CD4-positive, alpha-beta memory T cell (primary cell): Measurements from ENCODE around the gene GUCD1. TPM values are rescaled to one million over a fixed set of nuclear protein-coding genes. Genes with fewer than 3 reads are reported as not detected.
"Not testable (repeated sequence)": the region's sequence is repeated elsewhere in the genome, so short reads cannot be mapped to it uniquely, and the experiment has no call there.

Experiments
- CTCF ChIA-PET: fragments of 350-600 bp; sonication (Branson Sonifier 250); formaldehyde crosslinking; loops from one replicate; lab custom pipeline; 2021; ENCODE audit warnings: inconsistent platforms; ENCODE audit not compliant: partially characterized antibody; lab: Charles Lee
- POLR2A ChIA-PET: fragments of 350-600 bp; sonication (Branson Sonifier 250); formaldehyde crosslinking; loops from one replicate; lab custom pipeline; 2021; ENCODE audit not compliant: partially characterized antibody; lab: Charles Lee
- DNase-seq, 5 donors: peaks; one replicate each; pipeline versions ENCODE4 v3.0.0 to v3.0.0-alpha.2; 2020 to 2022; ENCODE audit warnings: mixed read lengths in 1 of 5
- H3K27ac ChIP-seq: one replicate; pipeline ENCODE4 v1.7.0; 2013; ENCODE audit warnings: low read depth, low read length
- H3K27me3 ChIP-seq: 2 replicates; pipeline ENCODE4 v1.7.0; 2013; ENCODE audit warnings: mild to moderate bottlenecking, low read length, moderate library complexity; ENCODE audit not compliant: insufficient read depth
- H3K36me3 ChIP-seq: 2 replicates; pipeline ENCODE4 v1.7.0; 2013; ENCODE audit warnings: mild to moderate bottlenecking, low read length, moderate library complexity; ENCODE audit not compliant: insufficient read depth
- H3K4me1 ChIP-seq: 2 replicates; pipeline ENCODE4 v1.7.0; 2013; ENCODE audit warnings: mild to moderate bottlenecking, low read length, moderate library complexity; ENCODE audit not compliant: insufficient read depth
- H3K4me3 ChIP-seq, 2 donors: one replicate each; pipeline ENCODE4 v1.7.0; 2013; ENCODE audit warnings: low read length in 2 of 2, mild to moderate bottlenecking in 1 of 2
- H3K9me3 ChIP-seq, 2 donors: one replicate each; pipeline ENCODE4 v1.7.0; 2013; ENCODE audit warnings: low read length in 2 of 2, control low read depth in 1 of 2; ENCODE audit not compliant: control insufficient read depth in 1 of 2
- H3K27ac Mint-ChIP-seq, 7 donors: one replicate each; pipeline ENCODE4 v1.8.0; 2020 to 2021; ENCODE audit warnings: mixed read lengths in 7 of 7, mild to moderate bottlenecking in 6 of 7, inconsistent platforms in 3 of 7, moderate library complexity in 3 of 7
- H3K27me3 Mint-ChIP-seq, 2 donors: one replicate each; pipeline ENCODE4 v1.8.0; 2020 to 2021; ENCODE audit warnings: mixed read lengths in 2 of 2
- H3K36me3 Mint-ChIP-seq, 2 donors: one replicate each; pipeline ENCODE4 v1.8.0; 2020 to 2021; ENCODE audit warnings: mixed read lengths in 2 of 2, inconsistent platforms in 1 of 2, mild to moderate bottlenecking in 1 of 2
- H3K4me1 Mint-ChIP-seq, 4 donors: one replicate each; pipeline ENCODE4 v1.8.0; 2020 to 2021; ENCODE audit warnings: mixed read lengths in 4 of 4, mild to moderate bottlenecking in 1 of 4
- H3K4me3 Mint-ChIP-seq, 8 donors: one replicate each; pipeline ENCODE4 v1.8.0; 2020 to 2021; ENCODE audit warnings: mixed read lengths in 8 of 8, mild to moderate bottlenecking in 7 of 8, moderate library complexity in 6 of 8, inconsistent platforms in 3 of 8
- H3K9me3 Mint-ChIP-seq, 8 donors: one replicate each; pipeline ENCODE4 v1.8.0; 2020 to 2021; ENCODE audit warnings: mixed read lengths in 8 of 8, mild to moderate bottlenecking in 5 of 8, inconsistent platforms in 3 of 8, moderate library complexity in 1 of 8
- intact Hi-C: fragments of 100-400 bp; cut with micrococcal nuclease; formaldehyde crosslinking; loops from one replicate; pipeline ENCODE4 v1.15.1; 2023
- polyA plus RNA-seq, 2 donors: library from polyadenylated mRNA; unstranded; fragments of 300-500 nt; fragmentation: Illumina TruSeq; gene quantifications; one replicate each; pipeline ENCODE4 v1.2.3, GENCODE V29; 2021
- total RNA-seq, 2 experiments: library from RNA; stranded (reverse); gene quantifications; one replicate each; pipeline ENCODE4 v1.2.3, GENCODE V29; 2021

The GUCD1 gene
- total and polyA plus RNA-seq, 4 experiments from 2014 or later: 44.2 to 65.5 (median 56.1) TPM

DNA sequence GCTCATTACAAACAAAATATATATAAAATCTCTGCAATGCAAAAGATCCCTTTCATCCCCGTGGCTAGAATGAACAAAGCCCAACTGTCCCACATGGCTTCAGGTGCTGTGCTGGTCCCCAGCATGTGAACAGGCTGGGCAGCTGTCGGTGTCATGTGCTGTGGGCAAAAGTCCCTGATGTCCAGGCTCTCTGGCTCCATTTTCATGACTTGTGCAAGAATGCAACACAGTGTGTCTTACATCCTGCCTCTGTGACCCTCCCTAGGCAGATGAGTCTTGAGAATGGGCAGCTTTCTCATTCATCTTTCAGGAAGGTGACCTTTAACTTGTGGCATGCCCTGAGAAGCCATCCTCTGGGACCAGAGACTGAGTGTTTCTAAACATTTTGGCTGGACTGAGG lies 14.5 kb downstream of the GUCD1 start:
- H3K27me3 ChIP-seq: no peaks in the 10 kb centered on the region
- peaks cover 22 to 53% of the 10 kb centered on the region in 2 donors for H3K36me3 Mint-ChIP-seq
- no peak overlapping the region for H3K27ac ChIP-seq
- ChIA-PET CTCF (interaction anchor here (1.2 kb wide), 1 partner anchor 14 kb away, joined by 3 read pairs; no protein-coding TSS in a partner anchor), POLR2A (no interaction called here)
- H3K36me3 ChIP-seq: peaks cover 44% of the 10 kb centered on the region
- no peak overlapping the region for H3K4me3 ChIP-seq
- intact Hi-C loops: no loop called here
- no peaks in the 10 kb centered on the region for H3K27me3 Mint-ChIP-seq
- H3K9me3 ChIP-seq: no peaks in the 10 kb centered on the region
- no peaks in the 10 kb centered on the region for H3K4me1 ChIP-seq
- H3K4me1 Mint-ChIP-seq: no peaks in the 10 kb centered on the region
- no peaks in the 10 kb centered on the region for H3K9me3 Mint-ChIP-seq
- H3K4me3 Mint-ChIP-seq: no peak overlapping the region
- no peak for DNase-seq
- H3K27ac Mint-ChIP-seq: no peak overlapping the region

GRCh38 chr22:24536089-24536488 lies 18.8 kb downstream of the GUCD1 start:
- H3K4me3 Mint-ChIP-seq: no peak overlapping the region
- H3K4me1 Mint-ChIP-seq: no peaks in the 10 kb centered on the region
- peaks cover 7% of the 10 kb centered on the region for H3K36me3 ChIP-seq
- H3K4me3 ChIP-seq: no peak overlapping the region
- CTCF ChIA-PET: interaction anchor here (1.4 kb wide), 1 partner anchor 10 kb away, joined by 5 read pairs; no protein-coding TSS in a partner anchor
- no peak overlapping the region for H3K27ac Mint-ChIP-seq
- no peaks in the 10 kb centered on the region for H3K9me3 ChIP-seq
- DNase-seq: no peak
- intact Hi-C loops: no loop called here
- H3K27me3 ChIP-seq: no peaks in the 10 kb centered on the region
- H3K9me3 Mint-ChIP-seq: no peaks in the 10 kb centered on the region
- H3K27me3 Mint-ChIP-seq: no peaks in the 10 kb centered on the region
- POLR2A ChIA-PET: interaction anchor here (0.6 kb wide), 1 partner anchor 19 kb away, joined by 3 read pairs; the partner anchor contains the start of gene GUCD1
- H3K36me3 Mint-ChIP-seq: peaks cover 10 to 17% of the 10 kb centered on the region in 2 donors
- H3K27ac ChIP-seq: no peak overlapping the region
- no peaks in the 10 kb centered on the region for H3K4me1 ChIP-seq

DNA sequence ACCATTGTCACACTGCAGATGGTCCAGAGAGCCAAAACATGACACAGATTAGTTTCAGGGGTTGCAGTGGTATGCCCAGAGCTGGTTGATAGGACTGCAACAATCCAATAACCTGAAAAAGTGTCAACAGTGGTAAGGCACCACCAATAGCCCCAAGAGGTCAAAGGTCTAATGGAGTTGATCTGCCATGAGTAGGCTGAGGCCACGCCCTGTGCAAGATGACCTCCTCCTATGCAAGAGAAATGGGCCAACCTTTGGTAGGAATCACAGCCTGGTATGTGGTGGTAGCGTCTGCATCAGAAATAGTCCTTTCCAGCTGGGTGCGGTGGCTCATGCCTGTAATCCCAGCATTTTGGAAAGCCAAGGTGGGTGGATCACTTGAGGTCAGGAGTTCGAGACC lies 19.6 kb downstream of the GUCD1 start:
- no peak overlapping the region for H3K27ac ChIP-seq
- no peaks in the 10 kb centered on the region for H3K9me3 ChIP-seq
- Mint-ChIP-seq H3K27ac (no peak overlapping the region), H3K27me3 (no peaks in the 10 kb centered on the region), H3K9me3 (no peaks in the 10 kb centered on the region), H3K36me3 (peaks cover 4 to 10% of the 10 kb centered on the region in 2 donors), H3K4me3 (no peak overlapping the region), H3K4me1 (no peaks in the 10 kb centered on the region)
- intact Hi-C loops: no loop called here
- CTCF ChIA-PET: no interaction called here
- no peaks in the 10 kb centered on the region for H3K4me1 ChIP-seq
- no peaks in the 10 kb centered on the region for H3K36me3 ChIP-seq
- POLR2A ChIA-PET: no interaction called here
- DNase-seq: no peak
- H3K27me3 ChIP-seq: no peaks in the 10 kb centered on the region
- no peak overlapping the region for H3K4me3 ChIP-seq

GRCh38 chr22:24532075-24532474 lies 22.9 kb downstream of the GUCD1 start:
- Mint-ChIP-seq H3K36me3 (no peaks in the 10 kb centered on the region), H3K9me3 (no peaks in the 10 kb centered on the region), H3K4me3 (no peak overlapping the region), H3K27me3 (no peaks in the 10 kb centered on the region), H3K4me1 (no peaks in the 10 kb centered on the region), H3K27ac (no peak overlapping the region)
- intact Hi-C loops: no loop called here
- no peak for DNase-seq
- POLR2A ChIA-PET: no interaction called here
- no peaks in the 10 kb centered on the region for H3K27me3 ChIP-seq
- CTCF ChIA-PET: no interaction called here
- no peaks in the 10 kb centered on the region for H3K4me1 ChIP-seq
- no peak overlapping the region for H3K4me3 ChIP-seq
- no peaks in the 10 kb centered on the region for H3K36me3 ChIP-seq
- H3K27ac ChIP-seq: no peak overlapping the region
- H3K9me3 ChIP-seq: no peaks in the 10 kb centered on the region

DNA sequence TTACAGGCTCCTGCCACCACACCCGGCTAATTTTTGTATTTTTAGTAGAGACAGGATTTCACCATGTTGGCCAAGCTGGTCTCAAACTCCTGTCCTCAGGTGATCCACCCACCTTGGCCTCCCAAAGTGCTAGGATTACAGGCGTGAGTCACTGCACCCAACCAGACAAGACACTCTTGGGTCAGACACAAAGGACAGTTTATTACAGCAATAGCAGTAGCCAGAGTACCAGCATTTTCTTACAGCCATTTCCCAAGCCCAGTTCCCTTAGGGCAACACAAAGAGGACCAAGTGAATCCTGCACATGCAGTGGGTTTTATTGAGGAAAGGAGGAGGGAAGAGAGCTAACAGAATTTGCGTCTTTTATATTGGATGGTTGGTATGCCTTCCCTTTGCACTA lies 24.0 kb downstream of the GUCD1 start:
- H3K27ac Mint-ChIP-seq, POLR2A ChIA-PET: not testable (repeated sequence)
- CTCF ChIA-PET: interaction anchor here (2.0 kb wide), 1 partner anchor 109 kb away, joined by 7 read pairs; no protein-coding TSS in a partner anchor

DNA sequence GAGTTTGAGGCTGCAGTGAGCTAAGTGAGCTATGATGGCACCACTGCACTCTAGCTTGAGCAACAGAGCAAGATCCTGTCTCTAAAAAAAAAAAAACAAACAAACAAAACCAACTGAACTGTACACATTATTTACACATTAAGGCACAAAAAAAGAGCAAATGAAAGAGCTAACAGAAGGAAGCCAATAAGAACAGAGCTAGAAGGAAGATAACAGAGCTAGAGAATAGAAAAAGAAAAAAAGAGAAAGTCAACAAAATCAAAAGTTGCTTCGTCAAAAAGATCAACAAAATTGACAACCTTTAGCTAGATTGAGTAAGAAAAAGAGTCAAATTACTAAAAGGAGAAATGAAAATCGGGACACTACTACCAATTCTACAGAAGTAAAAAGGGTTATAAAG lies 25.0 kb downstream of the GUCD1 start:
- CTCF ChIA-PET: interaction anchor here (1.0 to 2.0 kb wide), 4 partner anchors 8 to 205 kb away, joined by 3 to 7 read pairs (median 3); no protein-coding TSS in a partner anchor
- DNase-seq: no peak
- Mint-ChIP-seq H3K36me3 (no peaks in the 10 kb centered on the region), H3K27ac (peak overlapping the region in 1 of 7 donors; percentile 64), H3K4me3 (no peak overlapping the region), H3K27me3 (no peaks in the 10 kb centered on the region), H3K9me3 (no peaks in the 10 kb centered on the region), H3K4me1 (peaks cover 4 to 6% (median 6%) of the 10 kb centered on the region in 4 donors)
- H3K36me3 ChIP-seq: no peaks in the 10 kb centered on the region
- intact Hi-C loops: loop anchor here (10.0 kb wide), 1 partner anchor 545 kb away; the partner anchor contains the start of gene GSTT2
- POLR2A ChIA-PET: no interaction called here
- no peak overlapping the region for H3K4me3 ChIP-seq
- no peaks in the 10 kb centered on the region for H3K9me3 ChIP-seq
- peaks cover 7% of the 10 kb centered on the region for H3K4me1 ChIP-seq
- H3K27me3 ChIP-seq: no peaks in the 10 kb centered on the region
- no peak overlapping the region for H3K27ac ChIP-seq

More for the DNA sequence above, 24.0 kb downstream of the GUCD1 start:
- H3K4me1 ChIP-seq, H3K27me3 Mint-ChIP-seq, H3K9me3 Mint-ChIP-seq, H3K4me3 Mint-ChIP-seq, H3K9me3 ChIP-seq, H3K27me3 ChIP-seq, H3K4me3 ChIP-seq, H3K27ac ChIP-seq, H3K36me3 ChIP-seq, H3K36me3 Mint-ChIP-seq, DNase-seq, H3K4me1 Mint-ChIP-seq, intact Hi-C loops: not testable (repeated sequence)

DNA sequence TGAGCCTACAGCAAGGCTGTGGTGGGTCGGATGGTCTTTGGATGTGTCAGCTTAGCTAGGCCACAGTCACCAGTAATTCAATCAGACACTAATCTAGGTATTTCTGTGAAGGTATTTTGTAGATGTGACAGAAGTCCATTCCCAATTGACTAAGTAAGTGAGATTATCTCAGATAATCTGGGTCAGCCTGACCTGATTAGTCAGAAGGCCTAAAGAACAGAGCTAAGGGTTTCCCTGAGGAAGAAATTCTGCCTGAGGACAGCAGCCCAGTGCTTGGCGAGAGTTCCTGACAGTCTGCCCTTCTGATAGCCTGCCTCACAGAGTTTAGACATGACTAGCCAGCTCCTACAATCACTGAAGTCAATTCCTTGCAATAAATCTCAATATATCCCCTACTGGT lies 28.7 kb downstream of the GUCD1 start:
- no peak overlapping the region for H3K4me3 ChIP-seq
- Mint-ChIP-seq H3K9me3 (no peaks in the 10 kb centered on the region), H3K4me3 (no peak overlapping the region), H3K27me3 (no peaks in the 10 kb centered on the region), H3K27ac (no peak overlapping the region), H3K36me3 (no peaks in the 10 kb centered on the region), H3K4me1 (peaks cover 8 to 12% (median 10%) of the 10 kb centered on the region in 4 donors)
- POLR2A ChIA-PET: interaction anchor here (1.3 kb wide), 1 partner anchor 98 kb away, joined by 3 read pairs; the partner anchor contains the start of gene ADORA2A
- H3K36me3 ChIP-seq: no peaks in the 10 kb centered on the region
- peaks cover 7% of the 10 kb centered on the region for H3K4me1 ChIP-seq
- H3K27me3 ChIP-seq: no peaks in the 10 kb centered on the region
- no peak for DNase-seq
- no peaks in the 10 kb centered on the region for H3K9me3 ChIP-seq
- H3K27ac ChIP-seq: no peak overlapping the region
- CTCF ChIA-PET: interaction anchor here (1.0 to 2.2 kb wide), 8 partner anchors 10 to 371 kb away, joined by 3 to 8 read pairs (median 4); partner anchors contain the start of gene ADORA2A
- intact Hi-C loops: loop anchor here (10.0 kb wide), 1 partner anchor 541 kb away; the partner anchor contains the start of gene GSTT2
